ENCODE data around the gene ADD3.

Gene ADD3

GRCh38 chr10:110169586-110169985 lies 161.8 kb downstream of the ADD3 start:
- no peak for TF ChIP-seq POLR2A (IDR thresholded peaks at IDR 0.05; ENCODE audit: low read depth, low read length)
- DNase-seq (ENCODE audit: insufficient read length, low spot score) (no peak), FAIRE-seq (no peak)

GRCh38 chr10:110170142-110170971 lies 162.6 kb downstream of the ADD3 start:
- DNase-seq (ENCODE audit: insufficient read length, low spot score): no peak
- FAIRE-seq: no peak
- no peak for TF ChIP-seq POLR2A (IDR thresholded peaks at IDR 0.05; ENCODE audit: low read depth, low read length)

GRCh38 chr10:110171032-110171431 lies 163.2 kb downstream of the ADD3 start:
- no peak for TF ChIP-seq POLR2A (IDR thresholded peaks at IDR 0.05; ENCODE audit: low read depth, low read length)
- no peak for DNase-seq (ENCODE audit: insufficient read length, low spot score)
- no peak for FAIRE-seq

DNA sequence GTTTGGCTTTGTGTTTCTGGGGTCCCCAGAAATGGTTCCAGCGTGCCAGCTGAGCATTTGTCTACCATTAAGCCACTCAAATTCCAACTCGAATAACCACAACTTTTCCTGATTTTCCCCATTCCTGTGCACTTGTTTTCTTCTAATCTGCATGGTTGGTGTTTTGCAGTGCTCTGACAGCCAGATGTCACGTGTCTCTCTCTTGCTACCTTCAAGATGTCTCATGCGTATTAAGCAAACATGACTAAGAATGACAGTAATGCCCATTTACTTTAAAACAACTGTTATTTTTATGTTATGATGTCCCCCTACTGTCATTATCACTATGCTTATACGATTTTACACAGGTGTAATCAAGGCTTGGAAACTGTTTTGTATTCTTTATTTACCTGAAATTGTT lies 164.4 kb downstream of the ADD3 start:
- FAIRE-seq (no peak), DNase-seq (ENCODE audit: insufficient read length, low spot score) (no peak)
- TF ChIP-seq POLR2A (IDR thresholded peaks at IDR 0.05; ENCODE audit: low read depth, low read length): no peak

- no peak for TF ChIP-seq POLR2A (IDR thresholded peaks at IDR 0.05; ENCODE audit: low read depth, low read length)
- FAIRE-seq: no peak
- no peak for DNase-seq (ENCODE audit: insufficient read length, low spot score)
Observed at GRCh38 chr10:110174201-110174600, 166.4 kb downstream of the ADD3 start.

GRCh38 chr10:110174816-110175215 lies 167.0 kb downstream of the ADD3 start:
- TF ChIP-seq POLR2A (IDR thresholded peaks at IDR 0.05; ENCODE audit: low read depth, low read length): no peak
- DNase-seq (ENCODE audit: insufficient read length, low spot score) (no peak), FAIRE-seq (no peak)

- DNase-seq (ENCODE audit: insufficient read length, low spot score) (no peak), FAIRE-seq (no peak)
- TF ChIP-seq POLR2A (IDR thresholded peaks at IDR 0.05; ENCODE audit: low read depth, low read length): no peak
Observed at GRCh38 chr10:110175406-110175805, 167.6 kb downstream of the ADD3 start.

DNA sequence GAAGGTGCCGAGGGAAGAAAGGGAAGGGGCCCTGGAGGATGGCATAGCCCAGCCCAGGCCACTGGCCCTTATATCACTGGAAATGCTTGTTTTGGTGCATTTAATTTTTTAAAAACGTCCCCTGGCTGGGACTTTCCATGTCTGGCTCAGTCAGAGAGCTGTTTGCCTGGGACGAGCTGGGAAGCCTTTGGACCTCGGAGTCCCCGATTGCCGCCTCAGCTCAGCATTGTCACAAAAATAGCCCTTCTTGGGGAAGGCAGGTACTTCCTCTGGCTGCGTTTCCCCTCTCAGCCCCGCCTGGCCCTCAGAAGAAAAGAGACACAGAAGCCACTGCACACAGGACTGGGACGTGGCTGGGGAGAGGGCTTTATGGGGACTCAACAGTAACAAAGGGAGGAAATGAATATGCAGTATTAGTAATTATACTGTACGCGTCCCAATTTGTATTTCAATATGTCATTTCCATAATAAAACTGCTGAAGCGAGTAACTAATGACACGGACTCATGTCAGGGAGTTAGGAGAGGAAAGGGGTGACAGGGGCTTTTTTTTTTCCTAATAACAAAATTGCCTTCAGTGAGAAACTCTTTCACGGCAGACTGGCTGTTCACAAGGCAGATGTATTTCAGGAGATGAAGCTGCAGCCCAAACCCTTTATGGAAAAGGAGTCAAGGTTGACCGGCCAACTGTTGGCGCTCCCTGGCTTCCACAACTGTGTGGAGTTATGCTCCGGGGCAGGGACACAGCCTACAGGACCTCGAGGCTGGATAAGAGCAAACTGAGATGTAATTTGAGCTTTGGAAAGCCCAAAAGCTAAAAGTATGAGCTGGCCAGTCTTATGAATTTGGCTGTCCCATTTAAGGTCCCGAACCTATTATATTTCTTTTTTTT lies 168.6 kb downstream of the ADD3 start:
- no peak for FAIRE-seq
- TF ChIP-seq POLR2A (IDR thresholded peaks at IDR 0.05; ENCODE audit: low read depth, low read length): no peak

GRCh38 chr10:110179220-110179619 lies 171.4 kb downstream of the ADD3 start:
- FAIRE-seq (no peak), DNase-seq (ENCODE audit: insufficient read length, low spot score) (no peak)
- no peak for TF ChIP-seq POLR2A (IDR thresholded peaks at IDR 0.05; ENCODE audit: low read depth, low read length)

More for the DNA sequence above, 168.6 kb downstream of the ADD3 start:
- no peak for DNase-seq (ENCODE audit: insufficient read length, low spot score)

DNA sequence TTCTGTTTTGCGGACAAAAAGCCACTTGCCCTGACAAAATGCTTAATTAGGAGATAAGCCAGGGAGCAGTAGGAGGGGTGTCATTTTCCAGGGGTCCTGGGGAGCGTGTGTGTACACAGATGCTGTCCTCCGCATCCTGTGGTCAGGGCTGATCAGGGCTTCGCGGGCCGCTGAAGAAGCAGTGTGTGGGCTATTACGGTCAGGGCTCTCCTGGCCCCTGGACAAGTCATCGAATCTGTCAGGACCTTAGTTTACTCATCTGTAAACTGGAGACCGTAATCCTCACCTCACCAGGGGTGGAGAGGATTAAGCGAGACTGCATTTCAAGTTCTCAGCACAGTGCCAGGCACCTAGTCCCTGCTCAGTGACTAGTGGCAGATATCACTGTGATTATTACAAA lies 173.7 kb downstream of the ADD3 start:
- no peak for DNase-seq (ENCODE audit: insufficient read length, low spot score)
- no peak for FAIRE-seq
- TF ChIP-seq POLR2A (IDR thresholded peaks at IDR 0.05; ENCODE audit: low read depth, low read length): no peak

GRCh38 chr10:110181911-110182310 lies 174.1 kb downstream of the ADD3 start:
- DNase-seq (ENCODE audit: insufficient read length, low spot score): no peak
- no peak for FAIRE-seq
- TF ChIP-seq POLR2A (IDR thresholded peaks at IDR 0.05; ENCODE audit: low read depth, low read length): no peak

DNA sequence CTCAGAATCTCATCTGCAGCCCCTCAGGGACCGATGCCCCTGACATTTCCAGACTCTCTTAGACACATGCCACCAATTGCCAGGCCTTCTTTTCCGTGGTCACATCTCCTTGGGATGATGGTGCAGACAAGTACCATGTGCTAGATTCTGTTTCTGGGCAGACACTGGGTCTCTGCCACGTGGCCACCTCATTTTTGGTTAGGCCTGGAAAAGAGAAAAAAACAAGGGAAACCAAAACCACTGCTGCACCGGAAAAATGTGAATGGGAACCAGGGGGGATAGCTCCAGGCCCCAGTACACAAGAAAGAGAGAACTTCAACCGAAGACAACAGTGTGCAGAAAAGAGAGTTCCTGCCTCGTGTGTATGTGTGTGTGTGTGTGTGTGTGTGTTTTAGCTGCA lies 176.6 kb downstream of the ADD3 start:
- FAIRE-seq (no peak), DNase-seq (ENCODE audit: insufficient read length, low spot score) (no peak)
- no peak for TF ChIP-seq POLR2A (IDR thresholded peaks at IDR 0.05; ENCODE audit: low read depth, low read length)
